Suprapubic skin (tissue), 4 donors: ENCODE measurements around the gene OR52N4. TPM values are rescaled to one million over a fixed set of nuclear protein-coding genes. Genes with fewer than 3 reads are reported as not detected.

Experiments used
- DNase-seq, 2 donors: peaks; one replicate each; pipeline ENCODE4 v3.0.0-alpha.2; 2019; ENCODE audit warnings: low spot score in 2 of 2
- H3K27ac ChIP-seq: fragments of 200-600 bp; sonication (generic); one replicate; pipeline ENCODE4 v1.5.1; 2019
- H3K27me3 ChIP-seq: fragments of 200-600 bp; sonication (generic); one replicate; pipeline ENCODE4 v1.5.1; 2019
- H3K36me3 ChIP-seq: fragments of 200-600 bp; sonication (generic); one replicate; pipeline ENCODE4 v1.5.1; 2019
- H3K4me1 ChIP-seq: fragments of 200-600 bp; sonication (generic); one replicate; pipeline ENCODE4 v1.5.1; 2019
- H3K4me3 ChIP-seq: fragments of 200-600 bp; sonication (generic); one replicate; pipeline ENCODE4 v1.5.1; 2019; ENCODE audit warnings: mild to moderate bottlenecking
- H3K9me3 ChIP-seq: fragments of 200-600 bp; sonication (generic); one replicate; pipeline ENCODE4 v1.5.1; 2019
- EP300 ChIP-seq: sonication (generic); formaldehyde crosslinking; IDR thresholded peaks from one replicate; pipeline ENCODE4 v1.6.1; 2017; ENCODE audit warnings: antibody characterized with exemption
- POLR2A ChIP-seq, 2 donors: fragments of 450-650 bp; IDR thresholded peaks; one replicate each; pipeline ENCODE4 v1.6.1; 2017; ENCODE audit warnings: antibody characterized with exemption in 2 of 2, mild to moderate bottlenecking in 2 of 2, moderate library complexity in 2 of 2
- POLR2AphosphoS5 ChIP-seq, 3 donors: sonication (generic); formaldehyde crosslinking; IDR thresholded peaks; one replicate each; pipeline ENCODE4 v1.6.1; 2017; ENCODE audit warnings: antibody characterized with exemption in 3 of 3
- WGBS: methylation state at CpG from one replicate; pipeline ENCODE4 v1.1.5; 2018; 5-methylcytosine and 5-hydroxymethylcytosine counted together
- total RNA-seq, 4 donors: library from RNA; depleted of rRNA; stranded (reverse); fragments of >200 nt; gene quantifications; one replicate each; pipeline ENCODE4 v1.1.0, GENCODE V29; 2016
- TF ChIP-seq, protein P1 (sequence below), 2 donors: fragments of 200-600 bp in 1 of 2; fragments of 450-650 bp in 1 of 2; sonication (generic) in 1 of 2; IDR thresholded peaks; one replicate each; pipeline ENCODE4 v1.5.1; 2016 to 2019; ENCODE audit warnings: antibody characterized with exemption in 2 of 2, mild to moderate bottlenecking in 1 of 2, moderate library complexity in 1 of 2

The OR52N4 gene
- total RNA-seq, 4 donors from 2014 or later, result not detected

DNA sequence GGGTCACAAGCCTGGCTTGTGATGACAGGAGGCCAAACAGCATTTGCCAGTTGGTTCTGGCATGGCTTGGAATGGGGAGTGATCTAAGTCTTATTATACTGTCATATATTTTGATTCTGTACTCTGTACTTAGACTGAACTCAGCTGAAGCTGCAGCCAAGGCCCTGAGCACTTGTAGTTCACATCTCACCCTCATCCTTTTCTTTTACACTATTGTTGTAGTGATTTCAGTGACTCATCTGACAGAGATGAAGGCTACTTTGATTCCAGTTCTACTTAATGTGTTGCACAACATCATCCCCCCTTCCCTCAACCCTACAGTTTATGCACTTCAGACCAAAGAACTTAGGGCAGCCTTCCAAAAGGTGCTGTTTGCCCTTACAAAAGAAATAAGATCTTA is 17.0 kb upstream of the OR52N4 start:
- no peak for DNase-seq
- no peaks in the 10 kb centered on the region for H3K9me3 ChIP-seq
- no peaks in the 10 kb centered on the region for H3K36me3 ChIP-seq
- no peak overlapping the region for H3K27ac ChIP-seq
- no peaks in the 10 kb centered on the region for H3K4me1 ChIP-seq
- TF ChIP-seq, protein P1, sequence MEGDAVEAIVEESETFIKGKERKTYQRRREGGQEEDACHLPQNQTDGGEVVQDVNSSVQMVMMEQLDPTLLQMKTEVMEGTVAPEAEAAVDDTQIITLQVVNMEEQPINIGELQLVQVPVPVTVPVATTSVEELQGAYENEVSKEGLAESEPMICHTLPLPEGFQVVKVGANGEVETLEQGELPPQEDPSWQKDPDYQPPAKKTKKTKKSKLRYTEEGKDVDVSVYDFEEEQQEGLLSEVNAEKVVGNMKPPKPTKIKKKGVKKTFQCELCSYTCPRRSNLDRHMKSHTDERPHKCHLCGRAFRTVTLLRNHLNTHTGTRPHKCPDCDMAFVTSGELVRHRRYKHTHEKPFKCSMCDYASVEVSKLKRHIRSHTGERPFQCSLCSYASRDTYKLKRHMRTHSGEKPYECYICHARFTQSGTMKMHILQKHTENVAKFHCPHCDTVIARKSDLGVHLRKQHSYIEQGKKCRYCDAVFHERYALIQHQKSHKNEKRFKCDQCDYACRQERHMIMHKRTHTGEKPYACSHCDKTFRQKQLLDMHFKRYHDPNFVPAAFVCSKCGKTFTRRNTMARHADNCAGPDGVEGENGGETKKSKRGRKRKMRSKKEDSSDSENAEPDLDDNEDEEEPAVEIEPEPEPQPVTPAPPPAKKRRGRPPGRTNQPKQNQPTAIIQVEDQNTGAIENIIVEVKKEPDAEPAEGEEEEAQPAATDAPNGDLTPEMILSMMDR (IDR thresholded peaks at IDR 0.05), result no peak
- TF ChIP-seq EP300 (no peak), POLR2A (IDR thresholded peaks at IDR 0.05) (no peak), POLR2AphosphoS5 (IDR thresholded peaks at IDR 0.05) (no peak)
- H3K27me3 ChIP-seq, result no peaks in the 10 kb centered on the region
- no peak overlapping the region for H3K4me3 ChIP-seq

DNA sequence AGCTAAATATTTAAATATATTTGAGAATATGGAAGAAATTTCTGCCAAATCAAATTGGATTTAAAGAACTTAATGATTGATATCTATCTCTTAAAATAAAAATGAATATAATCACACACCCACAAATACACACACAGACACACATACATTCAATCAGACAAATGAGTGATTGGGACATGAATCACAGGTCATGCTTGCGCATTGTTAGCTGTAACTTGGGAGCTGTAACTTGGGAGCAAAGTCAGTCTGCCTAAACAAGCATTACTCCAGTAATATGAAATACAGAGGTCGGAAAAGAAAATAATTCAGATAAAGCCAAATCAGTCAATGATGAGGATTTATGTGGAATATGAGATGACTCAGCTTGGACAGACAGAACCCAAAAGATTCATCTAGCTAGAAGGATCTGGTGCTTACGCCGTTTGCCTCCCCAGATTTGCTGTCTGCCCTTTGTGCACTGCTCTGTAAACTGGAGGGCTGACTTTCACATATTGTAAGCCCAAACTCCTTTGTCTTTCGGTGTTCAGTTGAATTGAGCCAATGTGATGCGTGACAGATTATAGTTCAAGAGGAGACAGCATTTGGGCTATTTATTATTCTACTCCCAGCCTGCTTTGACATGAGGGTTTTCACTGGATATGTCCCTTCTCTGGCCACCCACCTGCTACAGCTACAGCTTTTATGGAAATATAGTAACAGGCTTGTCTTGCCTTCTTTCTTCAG is 16.2 kb upstream of the OR52N4 start:
- Histone ChIP-seq H3K36me3 (no peaks in the 10 kb centered on the region), H3K4me3 (no peak overlapping the region), H3K4me1 (no peaks in the 10 kb centered on the region), H3K27ac (no peak overlapping the region), H3K27me3 (no peaks in the 10 kb centered on the region), H3K9me3 (no peaks in the 10 kb centered on the region)
- 88% methylated on average over 6 of the region's 6 CpGs for WGBS
- TF ChIP-seq, protein P1 (IDR thresholded peaks at IDR 0.05), result no peak
- TF ChIP-seq EP300, result no peak
- TF ChIP-seq POLR2A (IDR thresholded peaks at IDR 0.05), result no peak
- TF ChIP-seq POLR2AphosphoS5 (IDR thresholded peaks at IDR 0.05), result no peak
- no peak for DNase-seq

DNA sequence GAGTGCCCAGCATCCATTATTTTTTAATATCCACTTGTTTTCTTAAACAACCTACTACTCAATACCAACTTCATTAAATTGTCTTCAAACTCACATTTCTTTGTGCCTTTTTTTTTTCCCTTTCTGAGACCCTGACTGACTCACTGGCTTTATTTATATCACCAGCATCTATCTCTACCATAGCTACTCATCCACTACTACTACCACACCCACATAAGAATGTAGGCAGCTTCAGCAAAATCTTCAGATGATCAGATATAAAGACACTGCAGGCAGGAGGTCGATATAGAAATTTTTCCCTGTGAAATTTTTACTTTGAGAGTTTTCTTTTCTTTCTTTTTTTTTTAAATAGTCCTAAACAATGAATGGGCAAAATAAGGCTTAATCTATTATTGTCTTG is 15.6 kb upstream of the OR52N4 start:
- Histone ChIP-seq H3K36me3 (no peaks in the 10 kb centered on the region), H3K4me1 (no peaks in the 10 kb centered on the region), H3K9me3 (no peaks in the 10 kb centered on the region), H3K4me3 (no peak overlapping the region), H3K27ac (no peak overlapping the region), H3K27me3 (no peaks in the 10 kb centered on the region)
- 42% methylated on average over 1 of the region's 1 CpG for WGBS
- TF ChIP-seq EP300, result no peak
- no peak for DNase-seq

DNA sequence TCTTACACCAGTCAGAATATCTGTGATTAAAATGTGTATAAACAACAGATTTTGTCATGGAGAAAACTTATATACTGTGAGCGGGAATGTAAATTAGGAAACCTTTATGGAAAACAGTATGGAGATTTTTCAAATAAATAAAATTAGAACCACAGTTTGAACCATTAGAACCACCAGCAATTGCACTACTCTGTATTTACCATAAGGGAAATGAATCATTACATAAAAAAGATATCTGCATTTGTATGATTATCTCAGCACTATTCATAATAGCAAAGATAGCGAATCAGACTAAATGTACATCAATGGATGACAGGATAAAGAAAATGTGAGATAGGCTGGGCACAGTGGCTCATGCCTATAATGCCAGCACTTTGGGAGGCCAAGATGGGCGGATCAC is 7.4 kb upstream of the OR52N4 start:
- TF ChIP-seq POLR2A (IDR thresholded peaks at IDR 0.05) (no peak), POLR2AphosphoS5 (IDR thresholded peaks at IDR 0.05) (no peak), EP300 (no peak)
- TF ChIP-seq, protein P1 (IDR thresholded peaks at IDR 0.05), result no peak
- Histone ChIP-seq H3K4me1 (no peaks in the 10 kb centered on the region), H3K9me3 (no peaks in the 10 kb centered on the region), H3K36me3 (no peaks in the 10 kb centered on the region), H3K27ac (no peak overlapping the region), H3K4me3 (no peak overlapping the region), H3K27me3 (no peaks in the 10 kb centered on the region)
- DNase-seq, result no peak
- WGBS, result 71% methylated on average over 3 of the region's 3 CpGs

DNA sequence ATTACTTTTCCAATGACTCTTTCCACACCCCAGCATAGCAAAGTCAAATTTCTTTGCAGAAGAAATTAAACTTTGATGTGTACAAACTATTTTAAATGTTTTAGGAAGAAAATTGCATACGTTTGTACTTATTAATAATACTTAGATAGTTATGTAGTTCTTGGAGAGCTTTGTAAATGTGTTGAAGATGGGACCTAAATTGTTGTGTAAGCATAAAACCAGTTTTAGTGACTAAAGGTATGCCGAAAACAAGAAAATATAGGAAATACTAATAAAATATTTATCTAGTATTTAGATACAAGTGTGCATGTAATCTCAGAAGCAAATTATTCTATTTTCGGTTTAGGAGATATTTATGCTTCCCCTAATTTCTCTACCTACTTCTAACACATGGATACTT is 4.2 kb upstream of the OR52N4 start:
- no peaks in the 10 kb centered on the region for H3K27me3 ChIP-seq
- TF ChIP-seq POLR2AphosphoS5 (IDR thresholded peaks at IDR 0.05) (no peak), EP300 (no peak), POLR2A (IDR thresholded peaks at IDR 0.05) (no peak)
- TF ChIP-seq, protein P1 (IDR thresholded peaks at IDR 0.05), result no peak
- H3K36me3 ChIP-seq, result no peaks in the 10 kb centered on the region
- DNase-seq, result no peak
- no peaks in the 10 kb centered on the region for H3K4me1 ChIP-seq
- 79% methylated on average over 3 of the region's 3 CpGs for WGBS
- H3K9me3 ChIP-seq, result no peaks in the 10 kb centered on the region
- no peak overlapping the region for H3K27ac ChIP-seq
- H3K4me3 ChIP-seq, result no peak overlapping the region

DNA sequence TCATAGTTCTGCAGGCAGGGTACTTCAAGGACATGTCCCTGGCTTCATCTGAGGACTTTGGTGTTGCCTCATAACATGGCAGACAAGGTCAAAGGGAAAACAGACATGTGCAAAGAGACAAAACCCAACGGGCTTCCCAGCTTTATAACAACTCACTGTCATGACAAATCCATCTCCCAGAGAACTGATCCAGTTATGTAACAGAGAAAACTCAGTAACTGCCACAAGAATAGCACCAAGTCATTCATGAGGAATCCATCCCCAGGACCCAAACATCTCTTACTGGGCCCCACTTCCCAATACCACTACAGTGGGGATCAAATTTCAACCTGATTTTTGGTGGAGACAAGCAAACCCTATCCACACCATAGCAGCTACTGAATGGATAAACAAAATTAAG is 13.0 kb downstream of the OR52N4 start:
- TF ChIP-seq EP300 (no peak), POLR2A (IDR thresholded peaks at IDR 0.05) (no peak), POLR2AphosphoS5 (IDR thresholded peaks at IDR 0.05) (no peak)
- TF ChIP-seq, protein P1 (IDR thresholded peaks at IDR 0.05), result no peak

More for the DNA sequence above, 13.0 kb downstream of the OR52N4 start:
- Histone ChIP-seq H3K4me3 (no peak overlapping the region), H3K4me1 (no peaks in the 10 kb centered on the region), H3K27me3 (no peaks in the 10 kb centered on the region), H3K36me3 (no peaks in the 10 kb centered on the region), H3K9me3 (no peaks in the 10 kb centered on the region), H3K27ac (no peak overlapping the region)
- WGBS, result 38% methylated on average over 1 of the region's 1 CpG
- no peak for DNase-seq
